NCI-H226 (cell line): ENCODE data around the gene NUBP2.

Experiments used
- DNase-seq: peaks from one replicate; pipeline ENCODE4 v3.0.0-alpha.2; 2015

NUBP2 gene

DNA sequence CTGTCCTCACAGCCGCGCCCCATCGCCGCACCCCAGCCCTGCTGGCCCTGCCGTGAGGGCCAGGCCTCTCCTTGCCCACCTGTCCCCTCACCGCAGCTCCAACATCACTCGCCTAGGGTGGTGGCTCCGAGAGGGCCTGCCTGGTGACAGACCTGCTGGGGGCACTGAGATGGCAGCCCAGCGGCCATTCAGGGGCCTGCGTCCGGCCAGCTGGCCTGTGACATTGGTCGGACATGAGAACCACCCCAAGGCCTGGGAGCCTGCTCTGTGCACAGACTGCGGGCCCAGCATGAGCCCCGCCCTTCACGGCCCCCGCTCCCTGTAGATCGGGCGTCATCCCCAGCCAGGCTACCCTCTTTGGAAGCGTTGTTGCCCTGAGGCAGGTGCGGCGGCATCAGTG, 23.2 kb upstream of the NUBP2 start:
- DNase-seq: no peak

DNA sequence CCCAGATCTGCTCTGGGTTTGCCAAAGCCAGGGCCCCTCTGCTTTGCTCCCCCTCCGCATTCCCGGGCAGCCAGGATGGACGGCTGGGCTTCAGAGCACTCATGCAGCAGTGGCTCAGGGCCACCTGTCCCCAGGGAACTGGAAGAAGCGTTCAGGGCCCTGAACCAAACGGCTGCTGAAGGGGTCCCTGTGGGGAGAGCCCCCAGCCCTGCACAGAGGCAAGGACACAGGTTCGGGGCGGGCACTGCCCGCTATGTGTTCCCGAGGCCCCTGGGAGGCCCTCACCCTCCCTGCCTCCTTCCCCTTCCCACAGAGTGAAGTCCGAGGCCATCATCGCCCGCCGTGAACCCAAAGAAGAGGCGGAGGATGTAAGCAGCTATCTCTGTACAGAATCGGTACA, 21.8 kb upstream of the NUBP2 start:
- no peak for DNase-seq

DNA sequence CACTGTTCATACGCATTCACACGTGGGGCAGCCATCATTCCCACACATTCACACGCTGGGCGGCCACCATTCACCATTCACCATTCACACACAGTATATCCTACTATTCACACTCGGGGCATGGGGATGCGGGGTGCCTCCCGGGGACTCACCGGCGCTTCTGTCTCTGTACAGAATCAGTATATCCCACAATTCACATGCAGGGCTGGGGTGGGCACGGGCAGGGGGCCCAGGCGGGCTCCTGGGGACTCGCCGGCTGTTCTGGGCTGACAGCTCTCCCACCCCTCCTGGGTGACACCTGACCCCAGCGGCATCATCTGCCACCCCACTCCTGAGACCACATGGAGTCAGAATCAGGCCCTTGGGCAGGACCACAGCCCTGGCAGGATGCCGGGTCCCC, 21.0 kb upstream of the NUBP2 start:
- no peak for DNase-seq

DNA sequence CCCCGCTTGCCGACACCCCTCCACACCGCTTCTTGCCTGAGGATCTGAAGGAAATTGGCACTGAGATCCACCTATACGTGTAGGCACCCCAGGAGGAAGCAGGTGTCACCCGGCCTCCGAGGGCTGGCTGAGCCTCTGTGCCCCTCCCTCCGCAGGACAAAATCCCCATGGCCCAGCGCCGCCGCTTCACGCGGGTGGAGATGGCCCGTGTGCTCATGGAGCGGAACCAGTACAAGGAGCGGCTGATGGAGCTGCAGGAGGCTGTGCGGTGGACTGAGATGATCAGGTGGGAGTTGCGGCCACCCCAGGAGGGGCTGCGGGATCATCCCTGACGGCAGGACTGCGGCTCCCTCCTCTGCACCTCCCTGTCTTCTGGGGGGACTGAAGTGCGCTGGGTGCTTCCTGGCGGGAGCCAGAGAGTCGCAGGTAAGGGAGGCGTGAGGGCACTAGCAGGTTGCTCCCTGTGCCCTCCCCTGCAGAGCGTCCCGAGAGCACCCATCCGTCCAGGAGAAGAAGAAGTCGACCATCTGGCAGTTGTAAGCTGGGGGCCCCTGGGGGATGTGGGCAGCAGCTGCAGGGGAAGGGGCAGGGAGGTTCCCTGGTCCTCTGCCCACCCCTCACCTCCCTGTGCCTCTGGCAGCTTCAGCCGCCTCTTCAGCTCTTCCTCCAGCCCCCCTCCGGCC, 20.4 kb upstream of the NUBP2 start:
- no peak for DNase-seq

DNA sequence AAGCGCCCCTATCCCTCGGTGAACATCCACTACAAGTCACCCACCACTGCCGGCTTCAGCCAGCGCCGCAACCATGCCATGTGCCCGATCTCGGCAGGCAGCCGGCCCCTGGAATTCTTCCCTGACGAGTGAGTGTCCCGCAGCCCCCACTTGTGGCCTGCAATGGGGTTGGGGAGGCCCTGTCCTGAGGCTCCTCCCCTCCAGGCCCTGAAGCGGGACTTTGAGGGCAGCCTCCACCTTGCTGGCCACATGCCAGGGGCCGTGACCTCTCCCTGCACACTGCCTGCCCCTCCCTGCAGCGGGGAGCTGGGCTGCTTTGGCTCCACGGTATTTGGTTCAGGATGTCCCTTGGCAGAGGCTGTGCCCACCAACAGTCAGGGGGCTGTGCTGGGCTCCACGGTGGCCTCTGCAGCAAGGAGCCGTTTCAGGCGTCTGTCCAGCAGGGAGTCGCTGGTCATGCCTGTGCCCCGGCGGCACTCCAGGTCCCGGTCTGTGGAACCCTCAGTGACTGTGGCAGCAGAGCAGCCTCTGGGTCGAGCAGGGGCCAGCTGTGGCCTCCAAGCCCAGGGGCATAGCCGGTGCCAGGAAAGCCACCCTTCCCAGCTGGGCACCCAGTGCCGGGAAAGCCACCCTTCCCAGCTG, 19.8 kb upstream of the NUBP2 start:
- no peak for DNase-seq

DNA sequence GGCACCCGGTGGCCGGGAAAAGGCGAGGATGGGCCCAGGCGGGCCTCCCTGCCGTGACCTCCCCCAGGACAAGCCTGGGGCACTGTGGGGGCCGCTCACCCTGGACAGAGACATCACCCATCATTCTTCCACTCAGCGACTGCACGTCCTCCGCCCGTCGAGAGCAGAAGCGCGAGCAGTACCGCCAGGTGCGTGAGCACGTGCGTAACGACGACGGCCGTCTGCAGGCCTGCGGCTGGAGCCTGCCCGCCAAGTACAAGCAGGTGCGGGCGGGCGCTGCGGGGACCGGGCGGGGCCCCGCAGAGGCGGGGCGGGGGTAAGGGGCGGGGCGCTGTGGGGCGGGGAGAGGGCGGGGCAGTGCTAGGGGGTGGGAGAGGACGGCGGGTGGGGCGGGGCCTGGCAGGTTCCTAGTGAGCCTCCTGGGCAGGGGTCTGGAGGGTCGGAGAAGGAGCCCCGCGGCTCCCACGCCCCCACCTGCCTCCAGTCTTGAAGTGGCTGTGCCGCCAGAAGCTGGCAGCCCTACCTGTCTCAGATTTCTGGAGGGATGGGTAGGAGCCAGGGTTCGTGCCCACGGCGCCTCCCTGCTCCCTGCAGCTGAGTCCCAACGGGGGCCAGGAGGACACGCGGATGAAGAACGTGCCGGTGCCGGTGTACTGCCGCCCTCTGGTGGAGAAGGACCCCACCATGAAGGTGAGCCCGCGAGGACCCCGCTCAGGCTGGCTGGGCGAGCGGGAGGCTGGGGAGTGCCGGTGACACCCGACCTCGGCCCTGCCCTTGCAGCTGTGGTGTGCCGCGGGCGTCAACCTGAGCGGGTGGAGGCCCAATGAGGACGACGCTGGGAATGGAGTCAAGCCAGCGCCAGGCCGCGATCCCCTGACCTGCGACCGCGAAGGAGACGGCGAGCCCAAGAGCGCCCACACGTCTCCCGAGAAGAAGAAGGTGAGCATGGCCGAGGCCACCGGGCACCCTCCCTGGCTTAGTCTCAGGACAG, 18.9 kb upstream of the NUBP2 start:
- DNase-seq: no peak

DNA sequence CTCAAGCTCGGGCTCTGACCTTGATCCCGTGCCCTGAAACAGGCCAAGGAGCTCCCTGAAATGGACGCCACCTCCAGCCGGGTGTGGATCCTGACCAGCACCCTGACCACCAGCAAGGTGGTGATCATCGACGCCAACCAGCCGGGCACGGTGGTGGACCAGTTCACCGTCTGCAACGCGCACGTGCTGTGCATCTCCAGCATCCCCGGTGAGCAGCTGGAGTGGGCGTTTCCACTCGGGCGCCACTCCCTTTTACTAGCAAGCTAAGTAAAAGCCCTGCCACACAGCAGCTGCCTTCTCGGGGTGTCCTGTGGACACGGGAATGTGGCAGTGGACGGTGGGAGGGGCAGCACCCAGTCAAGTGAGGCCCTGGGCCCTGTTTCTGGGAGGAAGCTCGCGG, 17.8 kb upstream of the NUBP2 start:
- DNase-seq: no peak

DNA sequence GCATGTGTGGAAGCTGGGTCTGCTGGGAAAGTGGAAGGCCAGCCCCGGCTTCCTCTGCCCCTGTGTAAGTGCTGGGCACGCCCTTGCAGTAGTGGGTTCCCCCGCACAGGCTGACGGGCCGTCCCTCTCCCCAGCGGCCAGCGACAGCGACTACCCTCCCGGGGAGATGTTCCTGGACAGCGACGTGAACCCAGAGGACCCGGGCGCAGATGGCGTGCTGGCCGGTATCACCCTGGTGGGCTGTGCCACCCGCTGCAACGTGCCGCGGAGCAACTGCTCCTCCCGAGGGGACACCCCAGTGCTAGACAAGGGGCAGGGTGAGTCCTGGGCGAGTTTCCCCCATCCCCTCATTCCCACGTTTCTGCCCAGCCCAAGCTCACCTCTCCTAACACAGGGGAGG, 16.9 kb upstream of the NUBP2 start:
- DNase-seq: no peak

DNA sequence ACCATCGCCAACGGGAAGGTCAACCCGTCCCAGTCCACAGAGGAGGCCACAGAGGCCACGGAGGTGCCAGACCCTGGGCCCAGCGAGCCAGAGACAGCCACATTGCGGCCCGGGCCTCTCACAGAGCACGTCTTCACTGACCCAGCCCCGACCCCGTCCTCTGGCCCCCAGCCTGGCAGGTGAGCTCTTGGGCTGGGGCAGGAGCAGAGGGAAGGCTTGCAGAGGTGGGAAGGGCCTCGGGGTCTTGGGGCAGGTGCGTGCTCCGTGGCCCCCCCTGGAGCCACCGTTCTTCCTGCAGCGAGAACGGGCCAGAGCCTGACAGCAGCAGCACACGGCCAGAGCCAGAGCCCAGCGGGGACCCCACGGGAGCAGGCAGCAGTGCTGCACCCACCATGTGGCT, 16.5 kb upstream of the NUBP2 start:
- no peak for DNase-seq

DNA sequence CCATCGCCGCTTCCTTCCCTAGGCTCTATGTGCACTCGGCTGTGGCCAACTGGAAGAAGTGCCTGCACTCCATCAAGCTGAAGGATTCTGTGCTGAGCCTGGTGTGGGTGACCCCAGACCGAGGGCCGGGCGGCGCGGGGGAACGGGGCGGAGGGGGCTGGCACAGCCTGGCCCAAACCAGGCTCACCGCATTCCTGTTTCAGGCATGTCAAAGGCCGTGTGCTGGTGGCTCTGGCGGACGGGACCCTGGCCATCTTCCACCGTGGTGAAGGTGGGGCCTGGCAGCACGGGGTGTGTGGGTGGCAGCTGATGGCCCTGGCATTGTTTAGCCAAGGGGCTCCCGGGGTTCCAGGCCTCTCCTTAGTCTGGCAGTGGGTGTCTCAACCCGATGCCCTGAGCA, 16.1 kb upstream of the NUBP2 start:
- DNase-seq: no peak

DNA sequence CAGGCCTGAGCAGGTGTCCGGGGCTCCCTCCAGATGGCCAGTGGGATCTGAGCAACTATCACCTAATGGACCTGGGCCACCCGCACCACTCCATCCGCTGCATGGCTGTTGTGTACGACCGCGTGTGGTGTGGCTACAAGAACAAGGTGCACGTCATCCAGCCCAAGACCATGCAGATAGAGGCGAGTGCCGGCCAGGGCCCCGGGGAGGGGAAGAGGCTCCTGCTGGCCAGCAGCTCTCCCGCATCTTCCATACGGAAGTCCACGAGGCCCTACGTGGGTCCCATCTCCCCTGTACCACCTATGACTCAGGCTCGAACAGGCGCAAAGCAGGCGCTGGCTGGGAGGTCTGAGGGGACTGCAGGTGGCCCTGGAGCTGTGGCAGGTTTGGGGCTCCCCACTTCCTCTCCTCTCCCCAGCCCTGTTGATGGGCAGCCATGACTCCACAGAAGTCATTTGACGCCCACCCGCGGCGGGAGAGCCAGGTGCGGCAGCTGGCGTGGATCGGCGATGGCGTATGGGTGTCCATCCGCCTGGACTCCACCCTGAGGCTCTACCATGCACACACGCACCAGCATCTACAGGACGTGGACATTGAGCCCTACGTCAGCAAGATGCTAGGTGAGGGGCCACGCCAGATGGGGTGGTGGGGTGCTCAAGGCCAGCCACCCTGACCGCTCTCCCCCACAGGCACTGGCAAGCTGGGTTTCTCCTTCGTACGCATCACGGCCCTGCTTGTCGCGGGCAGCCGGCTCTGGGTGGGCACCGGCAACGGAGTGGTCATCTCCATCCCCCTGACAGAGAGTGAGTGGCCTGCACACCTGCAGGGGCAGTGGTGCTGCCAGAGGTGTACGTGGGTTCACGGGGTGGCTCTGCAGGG, 15.4 kb upstream of the NUBP2 start:
- no peak for DNase-seq

DNA sequence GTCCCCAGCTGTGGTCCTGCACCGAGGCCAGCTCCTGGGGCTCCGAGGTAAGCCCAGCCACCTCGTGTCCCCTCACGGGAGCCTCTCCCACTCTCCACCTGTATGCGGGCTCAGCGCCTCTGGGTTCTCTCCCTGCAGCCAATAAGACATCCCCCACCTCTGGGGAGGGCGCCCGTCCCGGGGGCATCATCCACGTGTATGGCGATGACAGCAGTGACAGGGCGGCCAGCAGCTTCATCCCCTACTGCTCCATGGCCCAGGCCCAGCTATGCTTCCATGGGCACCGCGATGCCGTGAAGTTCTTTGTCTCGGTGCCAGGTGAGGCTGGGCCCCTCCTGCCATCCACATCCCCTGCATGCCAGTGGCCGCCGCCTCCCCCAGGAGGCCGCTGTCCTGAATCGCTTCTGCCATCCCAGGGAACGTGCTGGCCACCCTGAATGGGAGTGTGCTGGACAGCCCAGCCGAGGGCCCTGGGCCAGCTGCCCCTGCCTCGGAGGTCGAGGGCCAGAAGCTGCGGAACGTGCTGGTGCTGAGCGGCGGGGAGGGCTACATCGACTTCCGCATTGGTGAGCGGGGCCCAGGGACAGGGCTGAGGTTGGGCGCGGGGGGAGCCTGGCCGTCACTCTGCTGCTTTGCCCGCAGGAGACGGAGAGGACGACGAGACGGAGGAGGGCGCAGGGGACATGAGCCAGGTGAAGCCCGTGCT, 14.5 kb upstream of the NUBP2 start:
- DNase-seq: no peak

DNA sequence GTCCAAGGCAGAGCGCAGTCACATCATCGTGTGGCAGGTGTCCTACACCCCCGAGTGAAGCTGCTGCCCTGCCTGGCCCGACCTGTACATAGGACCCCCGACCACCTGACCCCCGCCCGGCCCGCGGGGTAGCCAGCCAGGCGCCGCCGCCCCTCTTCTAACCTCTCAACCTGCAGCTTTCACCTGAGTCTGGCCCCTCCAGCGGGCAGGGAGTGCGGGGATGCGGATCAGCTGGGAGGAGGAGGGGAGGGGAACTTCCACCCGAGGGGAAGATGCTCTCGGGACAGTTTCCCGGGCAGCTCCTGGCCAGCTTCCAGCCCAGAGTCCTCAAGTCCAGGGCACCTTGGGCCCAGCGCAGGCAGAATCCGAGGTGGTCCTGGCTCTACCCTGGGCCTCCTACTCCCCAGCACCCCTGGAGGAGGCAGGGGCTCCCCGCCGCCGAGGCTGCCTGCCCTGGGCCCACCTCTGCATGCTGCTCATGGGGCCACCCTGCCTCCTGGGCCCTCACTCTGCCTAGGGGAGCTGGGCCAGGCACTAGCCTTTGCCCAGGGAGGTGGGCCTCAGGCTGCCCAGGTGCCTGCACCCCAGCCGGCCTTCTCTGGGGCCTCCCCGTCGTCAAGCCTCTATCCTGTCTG, 13.9 kb upstream of the NUBP2 start:
- no peak for DNase-seq

DNA sequence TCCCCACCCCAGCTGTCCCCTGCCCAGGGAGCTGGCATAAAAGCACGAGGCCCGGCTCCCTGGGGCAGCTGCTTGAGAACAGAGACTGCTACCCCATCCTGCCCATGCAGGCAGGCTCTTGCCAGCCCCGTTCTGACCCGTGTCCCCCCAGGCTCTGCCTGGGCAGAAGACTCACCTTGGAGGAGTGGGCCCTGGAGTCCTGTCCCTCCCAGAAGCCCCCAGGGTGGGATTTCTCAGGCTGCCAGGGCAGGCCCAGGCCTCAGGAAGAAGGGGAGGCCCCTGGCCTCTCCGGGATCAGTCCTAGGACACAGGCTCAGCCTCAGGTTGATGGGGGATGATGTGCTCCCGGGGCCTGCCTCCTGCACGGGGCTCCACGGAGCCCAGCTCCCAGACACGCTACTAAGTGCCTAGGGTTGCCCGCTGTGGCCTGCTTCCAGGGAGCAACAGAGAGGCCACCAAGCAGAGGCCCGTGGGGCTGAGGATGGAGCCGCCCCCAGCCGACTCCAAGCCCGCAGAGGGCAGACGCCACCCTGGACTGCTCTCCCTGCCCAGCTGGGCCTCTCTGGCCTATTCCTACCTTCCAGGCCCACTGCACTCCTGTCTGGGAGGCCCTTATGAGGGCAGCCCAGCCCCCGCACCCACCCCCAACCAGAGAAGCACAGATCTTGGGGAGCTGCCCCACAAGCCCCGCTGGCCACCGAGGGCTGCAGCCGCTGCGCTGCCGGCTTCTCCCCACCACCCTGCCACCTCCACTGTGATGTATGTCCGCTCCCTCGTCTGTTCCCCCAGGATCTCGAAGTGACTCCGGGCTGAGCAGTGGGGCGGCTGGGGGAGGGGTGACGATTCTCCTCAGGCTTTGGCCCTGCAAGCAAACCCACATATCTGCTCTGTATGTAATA, 13.1 kb upstream of the NUBP2 start:
- DNase-seq: no peak

DNA sequence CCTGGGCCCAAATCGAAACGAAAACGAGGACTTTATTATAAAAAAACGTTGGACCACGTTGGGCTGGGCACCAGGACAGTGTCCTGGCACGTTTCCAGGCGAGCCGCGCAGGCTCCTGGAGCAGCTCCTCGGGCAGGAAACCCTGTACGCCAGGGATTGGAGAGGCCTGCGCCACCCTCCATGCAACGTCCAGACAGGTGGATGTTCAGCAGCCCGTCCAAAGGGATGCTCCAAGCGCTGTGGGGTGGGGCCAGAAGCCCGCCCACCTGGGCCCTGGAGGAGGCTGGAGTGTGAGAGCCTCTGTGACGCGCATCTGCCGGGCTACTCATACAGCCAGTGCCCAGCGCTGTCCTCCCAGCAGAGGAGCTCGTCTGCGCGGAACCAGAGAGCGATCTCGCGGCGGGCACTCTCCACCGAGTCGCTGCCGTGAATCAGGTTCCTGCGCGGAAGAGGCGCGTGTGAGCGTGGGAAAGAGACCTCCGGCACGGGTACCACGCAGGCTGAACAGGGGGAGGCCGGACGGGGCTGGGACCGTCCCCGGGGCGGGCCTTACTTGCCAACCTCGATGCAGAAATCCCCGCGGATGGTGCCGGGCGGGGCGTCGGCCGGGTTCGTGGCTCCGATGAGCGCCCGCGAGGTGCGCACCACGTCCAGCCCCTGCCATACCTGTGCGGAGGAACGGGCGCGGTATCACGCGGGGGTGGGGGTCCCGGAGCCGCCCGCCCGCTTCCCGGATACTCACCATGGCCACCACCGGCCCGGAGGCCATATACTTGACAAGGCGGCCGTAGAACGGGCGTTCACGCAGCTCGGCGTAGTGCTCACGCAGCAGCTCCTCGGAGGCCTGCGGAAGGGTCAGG, 12.2 kb upstream of the NUBP2 start:
- DNase-seq: peak; percentile 85

DNA sequence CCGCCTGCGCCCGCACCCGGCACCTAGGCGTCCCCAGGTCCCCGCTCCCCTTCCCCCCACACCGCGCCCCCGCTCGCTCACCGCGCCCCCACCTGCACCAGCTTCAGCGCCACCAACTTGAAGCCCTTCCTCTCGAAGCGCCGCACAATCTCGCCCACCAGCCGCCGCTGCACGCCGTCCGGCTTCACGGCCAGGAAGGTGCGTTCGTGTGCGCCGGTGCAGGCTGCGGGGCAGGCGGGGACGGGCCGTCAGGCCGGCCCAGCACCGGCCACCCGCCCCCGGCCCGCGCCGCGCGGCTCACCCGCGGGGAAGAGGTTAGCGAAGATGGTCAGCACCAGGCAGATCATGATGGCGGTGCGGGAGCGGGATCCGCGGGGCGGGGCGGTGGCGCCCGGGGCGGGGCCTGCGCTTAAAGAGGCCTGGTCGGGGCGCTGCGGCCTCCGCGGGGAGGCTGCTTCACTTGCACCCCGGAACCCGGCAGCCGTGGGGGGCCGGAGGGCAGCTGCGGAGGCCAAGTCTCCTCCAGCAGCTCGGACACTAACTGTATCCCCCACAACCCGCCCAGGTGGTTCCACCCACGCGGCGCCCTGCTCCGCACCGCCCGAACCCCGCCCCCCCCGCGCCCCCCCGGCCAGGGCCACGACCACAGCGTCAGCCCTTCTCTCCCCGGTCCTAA, 11.4 kb upstream of the NUBP2 start, which contains the start of gene NME3:
Gene NME3, minus strand, starts transcription at position 356 of the 676 bp plus-strand sequence. Its CDS starts 9 bp downstream, at position 347.
- peak; percentile 57 for DNase-seq

DNA sequence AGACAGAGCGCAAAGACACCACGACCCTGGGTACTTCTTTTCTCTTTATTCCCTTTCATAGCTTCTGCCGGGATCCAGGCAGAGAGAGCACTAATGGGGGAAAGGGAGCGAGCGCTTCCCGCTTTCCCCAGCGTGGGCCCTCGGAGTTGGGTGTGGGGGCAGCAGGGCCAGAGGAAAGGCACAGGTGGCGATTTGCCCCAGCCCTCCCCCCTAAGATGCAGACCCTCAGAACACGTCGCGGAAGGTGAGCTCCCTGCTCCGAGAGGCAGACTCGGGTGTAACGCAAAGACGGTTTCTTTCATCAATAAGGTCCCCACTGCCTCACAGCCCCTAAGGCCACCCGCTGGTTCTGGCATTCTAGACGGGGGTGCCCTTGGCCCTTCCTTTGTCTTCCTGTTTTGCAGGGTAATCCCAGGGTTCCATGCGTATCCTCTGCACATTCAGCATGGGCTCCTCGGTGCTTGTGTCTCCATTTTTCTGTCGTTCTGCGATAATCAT, 10.8 kb upstream of the NUBP2 start:
- no peak for DNase-seq

DNA sequence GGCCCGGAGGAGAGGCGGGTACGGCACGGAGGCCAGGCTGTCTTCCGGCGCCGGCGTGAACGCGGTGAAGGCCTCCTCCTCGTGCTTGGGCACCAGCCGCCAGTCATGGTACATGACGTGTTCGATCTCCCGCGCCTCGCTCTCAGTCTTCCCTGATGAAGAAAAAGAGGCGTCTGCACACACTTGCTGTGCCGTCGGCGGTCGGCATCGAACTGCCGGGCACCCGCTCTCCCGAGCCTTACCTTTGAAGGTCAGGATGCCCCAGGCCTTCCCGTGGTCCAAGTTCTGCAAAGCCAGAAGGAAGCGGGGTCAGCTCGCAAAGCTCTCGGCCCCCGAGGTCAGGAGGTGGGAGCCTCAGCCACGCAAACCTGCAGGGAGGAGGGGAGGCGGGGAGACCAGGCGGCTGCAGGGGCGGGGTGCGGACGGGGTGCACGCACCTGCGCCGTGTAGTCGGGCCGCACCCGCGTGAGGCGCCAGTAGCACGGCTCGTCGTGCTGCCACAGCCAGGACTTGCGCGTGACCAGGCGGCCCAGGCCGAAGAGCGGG, 10.3 kb upstream of the NUBP2 start, which contains the start of gene EME2:
Gene EME2, plus strand, starts transcription at position 449 of the 546 bp plus-strand sequence. CDS start 418 bp downstream, outside the sequence.
- peak; percentile 19 for DNase-seq
